ENCODE results near the gene LMNTD2. TPM values are rescaled to one million over a fixed set of nuclear protein-coding genes. Genes with fewer than 3 reads are reported as not detected.

Gene LMNTD2
- total and polyA plus RNA-seq, 2 of the 13 experiments (the other 11 are each of a cell fraction or from before 2014, with no cell fraction given) = 1.1 to 3.1 TPM

DNA sequence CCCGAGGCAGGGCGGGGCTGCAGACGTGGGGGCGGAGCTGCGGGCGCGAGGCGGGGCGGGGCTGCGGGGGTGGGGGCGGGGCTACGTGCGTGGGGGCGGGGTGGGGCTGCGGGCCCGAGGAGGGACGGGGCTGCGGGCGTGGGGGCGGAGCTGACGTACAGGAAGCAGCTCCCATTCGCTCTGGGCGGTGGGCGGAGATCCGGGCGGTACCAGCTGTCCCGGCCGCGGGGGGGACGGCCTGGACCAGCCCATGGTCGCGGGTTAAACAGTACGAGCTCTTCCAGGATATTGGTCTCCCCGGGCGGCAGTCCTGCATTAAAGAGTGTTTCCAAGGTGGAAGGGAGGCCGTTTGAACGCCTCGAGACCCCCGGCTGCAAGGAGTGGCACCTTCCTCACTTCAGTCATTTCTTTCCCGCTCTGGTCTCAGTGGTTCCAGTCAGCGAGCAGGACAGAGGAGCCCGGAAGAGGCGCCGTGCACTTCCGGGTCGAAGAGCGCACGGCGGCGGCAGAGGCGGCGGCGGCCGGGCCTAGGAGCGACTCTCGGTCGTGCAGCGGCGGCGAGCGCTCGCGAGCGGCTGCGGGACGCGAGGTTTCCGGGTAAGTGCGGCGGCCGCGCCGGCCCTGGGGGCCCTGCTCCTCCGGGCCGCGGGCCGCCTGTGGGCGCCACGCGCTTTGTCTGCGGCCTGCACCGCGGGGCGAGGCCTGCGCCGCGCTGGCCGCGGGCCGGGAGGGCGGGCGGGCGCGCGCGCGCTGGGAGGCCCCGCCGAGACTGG is 15.6 kb upstream of the LMNTD2 start, which contains the start of gene PHRF1 (continued):
- TF ChIP-seq, protein P1, sequence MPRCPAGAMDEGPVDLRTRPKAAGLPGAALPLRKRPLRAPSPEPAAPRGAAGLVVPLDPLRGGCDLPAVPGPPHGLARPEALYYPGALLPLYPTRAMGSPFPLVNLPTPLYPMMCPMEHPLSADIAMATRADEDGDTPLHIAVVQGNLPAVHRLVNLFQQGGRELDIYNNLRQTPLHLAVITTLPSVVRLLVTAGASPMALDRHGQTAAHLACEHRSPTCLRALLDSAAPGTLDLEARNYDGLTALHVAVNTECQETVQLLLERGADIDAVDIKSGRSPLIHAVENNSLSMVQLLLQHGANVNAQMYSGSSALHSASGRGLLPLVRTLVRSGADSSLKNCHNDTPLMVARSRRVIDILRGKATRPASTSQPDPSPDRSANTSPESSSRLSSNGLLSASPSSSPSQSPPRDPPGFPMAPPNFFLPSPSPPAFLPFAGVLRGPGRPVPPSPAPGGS (CRISPR knock-in tag; IDR thresholded peaks at IDR 0.05) = 0 out of 2 replicates have a peak, but pooled peaks have one; percentile 44
- peak; percentile 58 for TF ChIP-seq NFYB (CRISPR knock-in tag; IDR thresholded peaks at IDR 0.05)
- TF ChIP-seq, protein P2, sequence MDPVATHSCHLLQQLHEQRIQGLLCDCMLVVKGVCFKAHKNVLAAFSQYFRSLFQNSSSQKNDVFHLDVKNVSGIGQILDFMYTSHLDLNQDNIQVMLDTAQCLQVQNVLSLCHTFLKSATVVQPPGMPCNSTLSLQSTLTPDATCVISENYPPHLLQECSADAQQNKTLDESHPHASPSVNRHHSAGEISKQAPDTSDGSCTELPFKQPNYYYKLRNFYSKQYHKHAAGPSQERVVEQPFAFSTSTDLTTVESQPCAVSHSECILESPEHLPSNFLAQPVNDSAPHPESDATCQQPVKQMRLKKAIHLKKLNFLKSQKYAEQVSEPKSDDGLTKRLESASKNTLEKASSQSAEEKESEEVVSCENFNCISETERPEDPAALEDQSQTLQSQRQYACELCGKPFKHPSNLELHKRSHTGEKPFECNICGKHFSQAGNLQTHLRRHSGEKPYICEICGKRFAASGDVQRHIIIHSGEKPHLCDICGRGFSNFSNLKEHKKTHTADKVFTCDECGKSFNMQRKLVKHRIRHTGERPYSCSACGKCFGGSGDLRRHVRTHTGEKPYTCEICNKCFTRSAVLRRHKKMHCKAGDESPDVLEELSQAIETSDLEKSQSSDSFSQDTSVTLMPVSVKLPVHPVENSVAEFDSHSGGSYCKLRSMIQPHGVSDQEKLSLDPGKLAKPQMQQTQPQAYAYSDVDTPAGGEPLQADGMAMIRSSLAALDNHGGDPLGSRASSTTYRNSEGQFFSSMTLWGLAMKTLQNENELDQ (CRISPR knock-in tag; IDR thresholded peaks at IDR 0.05; ENCODE audit: borderline replicate concordance) = no peak
- no peak; the same call in 1 of the 2 replicates for TF ChIP-seq ZNF788 (CRISPR knock-in tag; IDR thresholded peaks at IDR 0.05; ENCODE audit: borderline replicate concordance)
- peak; percentile 14; the same call in 1 of the 2 replicates for TF ChIP-seq ZNF274 (CRISPR knock-in tag; IDR thresholded peaks at IDR 0.05)
- no peak for TF ChIP-seq ZNF713 (CRISPR knock-in tag; IDR thresholded peaks at IDR 0.05)
- 0 out of 2 replicates have a peak, but pooled peaks have one; percentile 42 for TF ChIP-seq ZNF878 (CRISPR knock-in tag; IDR thresholded peaks at IDR 0.05)
- peak; percentile 94 for TF ChIP-seq ZFY (CRISPR knock-in tag; IDR thresholded peaks at IDR 0.05)
- TF ChIP-seq, protein P3, sequence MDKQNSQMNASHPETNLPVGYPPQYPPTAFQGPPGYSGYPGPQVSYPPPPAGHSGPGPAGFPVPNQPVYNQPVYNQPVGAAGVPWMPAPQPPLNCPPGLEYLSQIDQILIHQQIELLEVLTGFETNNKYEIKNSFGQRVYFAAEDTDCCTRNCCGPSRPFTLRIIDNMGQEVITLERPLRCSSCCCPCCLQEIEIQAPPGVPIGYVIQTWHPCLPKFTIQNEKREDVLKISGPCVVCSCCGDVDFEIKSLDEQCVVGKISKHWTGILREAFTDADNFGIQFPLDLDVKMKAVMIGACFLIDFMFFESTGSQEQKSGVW (CRISPR knock-in tag; IDR thresholded peaks at IDR 0.05; ENCODE audit: borderline replicate concordance) = no peak
- TF ChIP-seq HNRNPK (IDR thresholded peaks at IDR 0.05; ENCODE audit: low read depth, low read length, poor library complexity, severe bottlenecking) = peak; percentile 57
- 0 out of 2 replicates have a peak, but pooled peaks have one; percentile 15 for TF ChIP-seq ZNF124 (CRISPR knock-in tag; IDR thresholded peaks at IDR 0.05)
- TF ChIP-seq TMF1 (CRISPR knock-in tag; IDR thresholded peaks at IDR 0.05; ENCODE audit: low read depth) = no peak
- TF ChIP-seq HOXA3 (CRISPR knock-in tag; IDR thresholded peaks at IDR 0.05) = peak; percentile 39; the same call in 1 of the 2 replicates
- TF ChIP-seq PRMT3 (CRISPR knock-in tag; IDR thresholded peaks at IDR 0.05; ENCODE audit: borderline replicate concordance, low read depth) = no peak
- TF ChIP-seq SP4 (CRISPR knock-in tag; IDR thresholded peaks at IDR 0.05) = peak; percentile 77
- TF ChIP-seq, protein P4, sequence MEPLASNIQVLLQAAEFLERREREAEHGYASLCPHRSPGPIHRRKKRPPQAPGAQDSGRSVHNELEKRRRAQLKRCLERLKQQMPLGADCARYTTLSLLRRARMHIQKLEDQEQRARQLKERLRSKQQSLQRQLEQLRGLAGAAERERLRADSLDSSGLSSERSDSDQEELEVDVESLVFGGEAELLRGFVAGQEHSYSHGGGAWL (CRISPR knock-in tag; IDR thresholded peaks at IDR 0.05) = peak; percentile 54; the same call in 1 of the 2 replicates
- TF ChIP-seq, protein P5, sequence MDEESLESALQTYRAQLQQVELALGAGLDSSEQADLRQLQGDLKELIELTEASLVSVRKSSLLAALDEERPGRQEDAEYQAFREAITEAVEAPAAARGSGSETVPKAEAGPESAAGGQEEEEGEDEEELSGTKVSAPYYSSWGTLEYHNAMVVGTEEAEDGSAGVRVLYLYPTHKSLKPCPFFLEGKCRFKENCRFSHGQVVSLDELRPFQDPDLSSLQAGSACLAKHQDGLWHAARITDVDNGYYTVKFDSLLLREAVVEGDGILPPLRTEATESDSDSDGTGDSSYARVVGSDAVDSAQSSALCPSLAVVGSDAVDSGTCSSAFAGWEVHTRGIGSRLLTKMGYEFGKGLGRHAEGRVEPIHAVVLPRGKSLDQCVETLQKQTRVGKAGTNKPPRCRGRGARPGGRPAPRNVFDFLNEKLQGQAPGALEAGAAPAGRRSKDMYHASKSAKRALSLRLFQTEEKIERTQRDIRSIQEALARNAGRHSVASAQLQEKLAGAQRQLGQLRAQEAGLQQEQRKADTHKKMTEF (CRISPR knock-in tag; IDR thresholded peaks at IDR 0.05) = peak; percentile 46; the same call in 1 of the 2 replicates
- TF ChIP-seq HCFC1 (IDR thresholded peaks at IDR 0.05; ENCODE audit: low read depth, low read length) = peak; percentile 32; the same call in 1 of the 2 replicates
- peak; percentile 75 for TF ChIP-seq PHF8 (CRISPR knock-in tag; IDR thresholded peaks at IDR 0.05)
- TF ChIP-seq, protein P6, sequence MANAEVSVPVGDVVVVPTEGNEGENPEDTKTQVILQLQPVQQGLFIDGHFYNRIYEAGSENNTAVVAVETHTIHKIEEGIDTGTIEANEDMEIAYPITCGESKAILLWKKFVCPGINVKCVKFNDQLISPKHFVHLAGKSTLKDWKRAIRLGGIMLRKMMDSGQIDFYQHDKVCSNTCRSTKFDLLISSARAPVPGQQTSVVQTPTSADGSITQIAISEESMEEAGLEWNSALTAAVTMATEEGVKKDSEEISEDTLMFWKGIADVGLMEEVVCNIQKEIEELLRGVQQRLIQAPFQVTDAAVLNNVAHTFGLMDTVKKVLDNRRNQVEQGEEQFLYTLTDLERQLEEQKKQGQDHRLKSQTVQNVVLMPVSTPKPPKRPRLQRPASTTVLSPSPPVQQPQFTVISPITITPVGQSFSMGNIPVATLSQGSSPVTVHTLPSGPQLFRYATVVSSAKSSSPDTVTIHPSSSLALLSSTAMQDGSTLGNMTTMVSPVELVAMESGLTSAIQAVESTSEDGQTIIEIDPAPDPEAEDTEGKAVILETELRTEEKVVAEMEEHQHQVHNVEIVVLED (CRISPR knock-in tag; IDR thresholded peaks at IDR 0.05; ENCODE audit: borderline replicate concordance) = peak; percentile 81

All from HepG2 (cell line).